RWPE1 (cell line): ENCODE measurements around the gene OTUB1.
"Not testable (repeated sequence)": the region's sequence is repeated elsewhere in the genome, so short reads cannot be mapped to it uniquely, and the experiment has no call there.

ENCODE experiments used
- CTCF ChIA-PET: fragments of 350-600 bp; sonication (Branson Sonifier 250); formaldehyde crosslinking; extraction: SDS; loops from one replicate; lab custom pipeline; 2021; lab: Yijun Ruan, JAX
- POLR2A ChIA-PET: fragments of 400-600 bp; formaldehyde crosslinking; extraction: SDS; loops from one replicate; lab custom pipeline; 2020; ENCODE audit warnings: antibody characterized with exemption; ENCODE audit not compliant: low non-redundant PET; lab: Yijun Ruan, JAX
- DNase-seq: peaks from one replicate; pipeline ENCODE4 v3.0.0; 2012; ENCODE audit warnings: low spot score
- H3K27ac ChIP-seq: fragments of 450-650 bp; 2 replicates; pipeline ENCODE4 v1.5.1; 2017
- TF ChIP-seq, protein P1 (sequence below): fragments of 450-650 bp; conservative IDR thresholded peaks from 2 replicates; pipeline ENCODE4 v1.5.1; 2017; ENCODE audit warnings: low read depth, mild to moderate bottlenecking

OTUB1 gene

DNA sequence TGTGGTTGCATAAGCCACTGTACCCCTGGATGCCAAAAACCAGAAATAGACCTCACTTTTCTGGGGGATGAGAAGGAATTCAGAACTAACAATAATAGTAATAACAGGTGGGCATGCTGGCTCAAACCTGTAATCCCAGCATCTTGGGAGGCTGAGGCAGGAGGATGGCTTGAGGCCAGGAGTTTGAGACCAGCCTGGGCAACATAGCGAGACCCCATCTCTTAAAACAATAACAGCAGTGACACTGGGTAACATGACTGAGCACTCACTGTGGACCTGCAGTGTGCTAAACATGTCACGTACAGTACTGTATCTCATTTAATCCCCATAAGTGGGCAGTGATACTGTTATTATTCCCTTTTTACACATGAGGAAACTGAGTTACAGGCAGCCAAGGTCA, 59.5 kb downstream of the OTUB1 start:
- DNase-seq, result no peak
- TF ChIP-seq, protein P1, sequence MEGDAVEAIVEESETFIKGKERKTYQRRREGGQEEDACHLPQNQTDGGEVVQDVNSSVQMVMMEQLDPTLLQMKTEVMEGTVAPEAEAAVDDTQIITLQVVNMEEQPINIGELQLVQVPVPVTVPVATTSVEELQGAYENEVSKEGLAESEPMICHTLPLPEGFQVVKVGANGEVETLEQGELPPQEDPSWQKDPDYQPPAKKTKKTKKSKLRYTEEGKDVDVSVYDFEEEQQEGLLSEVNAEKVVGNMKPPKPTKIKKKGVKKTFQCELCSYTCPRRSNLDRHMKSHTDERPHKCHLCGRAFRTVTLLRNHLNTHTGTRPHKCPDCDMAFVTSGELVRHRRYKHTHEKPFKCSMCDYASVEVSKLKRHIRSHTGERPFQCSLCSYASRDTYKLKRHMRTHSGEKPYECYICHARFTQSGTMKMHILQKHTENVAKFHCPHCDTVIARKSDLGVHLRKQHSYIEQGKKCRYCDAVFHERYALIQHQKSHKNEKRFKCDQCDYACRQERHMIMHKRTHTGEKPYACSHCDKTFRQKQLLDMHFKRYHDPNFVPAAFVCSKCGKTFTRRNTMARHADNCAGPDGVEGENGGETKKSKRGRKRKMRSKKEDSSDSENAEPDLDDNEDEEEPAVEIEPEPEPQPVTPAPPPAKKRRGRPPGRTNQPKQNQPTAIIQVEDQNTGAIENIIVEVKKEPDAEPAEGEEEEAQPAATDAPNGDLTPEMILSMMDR, result no peak
- no peak overlapping the region for H3K27ac ChIP-seq
- ChIA-PET POLR2A (no interaction called here), CTCF (interaction anchor here (0.7 kb wide), 1 partner anchor 140 kb away, joined by 4 read pairs; no protein-coding TSS in a partner anchor)

DNA sequence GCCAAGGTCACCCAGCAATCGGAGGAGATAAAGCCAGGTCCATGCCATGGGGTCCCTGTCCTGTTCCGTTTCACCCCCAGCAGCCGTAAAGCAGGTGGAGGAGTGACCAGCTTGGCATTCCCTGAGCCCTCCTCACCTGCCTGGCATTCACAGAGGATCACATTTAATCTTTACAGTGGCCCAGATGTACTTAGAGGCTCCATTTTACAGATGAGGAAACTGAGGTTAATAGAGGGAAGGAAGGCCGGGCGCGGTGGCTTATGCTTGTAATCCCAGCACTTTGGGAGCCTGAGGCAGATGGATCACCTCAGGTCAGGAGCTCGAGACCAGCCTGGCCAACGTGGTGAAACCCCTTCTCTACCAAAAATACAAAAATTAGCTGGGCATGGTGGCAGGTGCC, 61.1 kb downstream of the OTUB1 start:
- H3K27ac ChIP-seq, DNase-seq, CTCF ChIA-PET, POLR2A ChIA-PET: not testable (repeated sequence)
